HG02798 (cell line): ENCODE measurements around the gene OR2M4.
"Not testable (repeated sequence)": the region's sequence is repeated elsewhere in the genome, so short reads cannot be mapped to it uniquely, and the experiment has no call there.

Source experiments
- ATAC-seq: cut with Tn5 transposase; IDR thresholded peaks from one replicate; pipeline ENCODE4 v1.9.1; 2021; ENCODE audit warnings: mild to moderate bottlenecking; ENCODE audit not compliant: unreplicated experiment, poor library complexity

Gene OR2M4, protein sequence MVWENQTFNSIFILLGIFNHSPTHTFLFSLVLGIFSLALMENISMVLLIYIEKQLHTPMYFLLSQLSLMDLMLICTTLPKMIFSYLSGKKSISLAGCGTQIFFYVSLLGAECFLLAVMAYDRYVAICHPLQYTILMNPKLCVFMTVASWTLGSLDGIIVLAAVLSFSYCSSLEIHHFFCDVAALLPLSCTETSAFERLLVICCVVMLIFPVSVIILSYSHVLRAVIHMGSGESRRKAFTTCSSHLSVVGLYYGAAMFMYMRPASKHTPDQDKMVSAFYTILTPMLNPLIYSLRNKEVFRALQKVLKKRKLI

DNA sequence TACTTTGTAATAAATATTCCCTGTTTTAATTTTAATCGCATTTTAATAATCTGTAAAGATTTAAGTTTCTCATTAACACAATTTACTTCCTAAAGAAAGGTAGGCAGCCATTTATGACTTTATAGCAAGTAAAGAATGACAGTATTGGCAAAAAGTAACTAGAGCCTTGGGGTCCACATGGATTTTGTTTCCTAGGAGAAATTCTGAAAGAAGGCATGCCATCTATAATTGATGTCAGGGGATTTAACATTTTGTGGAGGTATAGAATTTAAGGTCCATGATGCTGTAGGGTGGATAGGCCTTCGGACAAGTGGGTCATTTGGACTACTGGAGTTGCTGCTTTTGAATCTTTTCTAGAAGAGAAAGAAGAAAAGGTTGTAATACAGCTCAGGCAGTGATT lies at the start of gene OR2M4:
Gene OR2M4 (plus strand): TSS at position 301 of the 400 bp plus-strand sequence. CDS start 7,512 bp downstream, outside the sequence.
- ATAC-seq, result no peak

DNA sequence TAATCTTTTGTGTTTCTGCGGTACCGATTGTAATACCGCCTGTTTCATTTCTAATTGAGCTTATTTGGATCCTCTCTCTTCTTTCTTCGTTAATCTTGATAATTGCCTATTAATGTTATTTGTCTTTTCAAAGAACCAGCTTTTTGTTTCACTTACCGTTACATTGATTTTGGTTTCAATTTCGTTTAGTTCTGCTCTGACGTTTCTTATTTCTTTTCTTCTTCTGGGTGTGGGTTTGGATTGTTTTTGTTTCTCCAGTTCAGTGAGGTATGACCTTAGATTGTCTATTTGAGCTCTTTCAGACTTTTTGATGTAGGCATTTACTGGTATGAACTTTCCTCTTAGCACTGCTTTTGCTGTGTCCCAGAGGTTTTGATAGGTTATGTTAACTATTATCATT lies 47.2 kb upstream of the OR2M4 start:
- no peak for ATAC-seq

GRCh38 chr1:248187363-248187762 lies 43.9 kb upstream of the OR2M4 start:
- ATAC-seq, result no peak

DNA sequence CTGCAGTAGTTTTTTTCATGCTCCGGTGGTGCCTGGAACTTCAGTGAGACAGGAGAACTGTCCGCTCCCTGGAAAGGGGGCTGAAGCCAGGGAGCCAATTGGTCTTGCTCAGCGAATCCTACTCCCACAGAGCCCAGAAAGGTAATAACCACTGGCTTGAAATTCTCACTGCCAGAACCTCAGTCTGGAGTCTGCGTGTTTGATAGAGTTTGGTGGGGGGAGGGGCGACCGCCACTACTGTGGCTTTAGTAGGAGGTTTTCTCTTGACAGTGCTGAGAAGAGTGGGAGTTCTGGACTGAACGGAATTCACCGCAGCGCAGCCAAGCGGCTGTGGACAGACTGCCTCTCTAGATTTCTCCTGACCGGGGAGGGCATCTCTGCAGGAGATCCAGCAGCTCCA lies 42.2 kb upstream of the OR2M4 start:
- no peak for ATAC-seq

DNA sequence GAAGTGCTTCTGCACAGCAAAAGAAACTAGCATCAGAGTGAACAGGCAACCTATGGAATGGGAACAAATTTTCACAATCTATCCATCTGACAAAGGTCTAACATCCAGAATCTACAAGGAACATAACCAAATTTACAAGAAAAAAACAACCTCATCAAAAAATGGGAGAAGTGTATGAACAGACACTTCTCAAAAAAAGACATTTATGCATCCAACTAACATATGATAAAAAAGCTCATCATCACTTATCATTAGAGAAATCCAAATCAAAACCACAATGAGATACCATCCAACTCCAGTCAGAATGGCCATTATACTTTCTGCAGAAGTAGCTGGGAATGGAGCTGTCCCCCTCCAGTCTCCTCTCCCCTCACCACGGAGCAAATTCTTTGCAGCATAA lies 37.1 kb upstream of the OR2M4 start:
- no peak for ATAC-seq

DNA sequence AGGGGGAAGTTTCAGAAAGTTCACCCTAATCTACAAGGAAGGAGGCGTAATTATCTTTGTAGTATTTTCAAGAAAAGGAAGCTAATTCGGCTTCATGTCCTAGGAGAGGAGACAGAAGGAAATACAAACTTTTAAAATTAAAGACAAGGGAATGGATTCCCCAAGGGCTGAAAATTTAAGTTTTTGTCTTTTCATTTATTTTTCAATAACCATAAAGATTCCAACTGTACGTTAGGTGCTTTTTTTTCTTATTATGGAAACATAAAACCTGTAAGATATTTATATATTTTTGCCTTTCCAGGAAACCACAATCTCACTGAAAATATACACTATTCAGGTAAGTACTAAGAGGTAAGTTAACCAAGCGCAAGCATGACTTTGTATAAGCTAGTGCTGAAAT lies 34.3 kb upstream of the OR2M4 start, which contains the start of gene OR2M3:
Gene OR2M3 (plus strand): TSS at position 301 of the 400 bp plus-strand sequence. CDS start 5,803 bp downstream, outside the sequence.
- ATAC-seq, result no peak

DNA sequence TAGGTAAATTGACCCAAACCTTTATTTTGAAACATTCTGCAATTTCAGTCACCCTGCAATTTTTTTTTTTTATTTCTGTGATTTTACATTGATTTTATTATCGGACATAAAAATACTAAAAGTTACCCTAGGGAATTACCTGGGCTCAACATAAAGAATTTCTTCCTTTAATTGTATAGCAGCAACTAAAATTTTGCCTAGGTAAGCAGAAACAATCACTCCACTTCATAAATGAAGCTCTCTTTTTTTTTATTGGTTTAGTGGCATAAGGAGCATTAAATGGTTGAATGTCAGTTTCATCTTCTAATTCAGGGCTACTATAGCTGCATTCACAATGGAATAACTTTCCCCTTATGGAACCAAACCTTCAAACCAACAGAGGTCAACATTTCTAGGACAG lies 15.3 kb upstream of the OR2M4 start:
- no peak for ATAC-seq

- no peak for ATAC-seq
These were observed 5.7 kb upstream of the OR2M4 start for GRCh38 chr1:248225537-248225936.

DNA sequence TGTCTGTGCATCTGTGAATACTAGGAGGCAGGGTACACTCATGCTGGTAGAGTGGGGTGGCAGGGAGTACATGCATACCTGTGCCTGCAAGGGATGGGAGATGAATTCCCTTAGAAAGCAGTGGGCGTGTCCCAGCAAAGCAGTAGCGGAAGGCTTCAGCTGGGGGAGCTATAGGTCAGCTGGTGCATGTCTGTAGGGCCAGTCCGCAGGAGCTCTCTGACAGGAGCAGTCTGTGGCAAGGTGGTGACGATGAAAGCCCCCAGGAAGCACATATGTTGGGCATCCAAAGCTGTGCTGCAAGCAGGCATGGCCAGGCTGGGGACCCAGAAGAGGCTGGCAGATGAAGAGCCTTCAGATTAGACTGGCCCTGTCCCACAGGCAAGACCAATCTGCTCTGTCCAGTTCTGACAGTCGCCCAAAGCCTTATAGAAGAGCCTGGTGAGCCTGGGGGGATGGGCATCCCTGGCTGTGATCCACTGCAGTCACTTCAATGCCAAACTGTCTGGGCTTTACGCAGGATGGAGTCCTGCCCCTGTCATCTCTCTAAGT lies 1.8 kb upstream of the OR2M4 start:
- no peak for ATAC-seq

DNA sequence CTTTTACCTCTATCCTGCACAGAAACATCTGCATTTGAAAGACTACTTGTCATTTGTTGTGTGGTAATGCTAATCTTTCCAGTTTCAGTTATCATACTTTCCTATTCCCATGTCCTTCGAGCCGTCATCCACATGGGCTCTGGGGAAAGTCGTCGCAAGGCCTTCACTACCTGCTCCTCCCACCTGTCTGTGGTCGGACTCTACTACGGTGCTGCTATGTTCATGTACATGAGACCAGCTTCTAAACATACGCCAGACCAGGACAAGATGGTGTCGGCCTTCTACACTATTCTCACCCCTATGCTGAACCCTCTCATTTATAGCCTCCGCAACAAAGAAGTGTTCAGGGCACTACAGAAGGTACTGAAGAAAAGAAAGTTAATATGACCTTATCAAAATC lies 8.3 kb downstream of the OR2M4 start:
- ATAC-seq, result no peak

DNA sequence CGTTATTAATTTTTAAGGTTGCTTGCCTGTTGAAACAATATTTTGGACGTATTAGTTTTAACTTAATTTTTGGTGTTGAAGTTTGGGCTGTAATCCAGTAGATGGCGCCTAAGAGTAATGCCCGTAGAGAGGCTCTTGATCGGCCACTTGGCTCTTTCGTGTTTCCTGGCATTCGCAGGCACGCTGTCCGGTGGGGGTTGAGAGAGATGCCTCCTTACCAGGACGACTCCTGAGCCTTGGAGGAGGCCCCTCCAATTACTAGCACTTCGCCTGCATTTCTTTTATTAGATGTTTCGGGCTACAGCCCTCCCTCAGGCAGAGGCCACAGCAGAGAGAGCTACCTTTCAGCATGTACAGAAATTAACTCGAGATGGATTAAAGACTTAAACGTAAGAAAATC lies 12.0 kb downstream of the OR2M4 start:
- ATAC-seq, result peak; percentile 85

DNA sequence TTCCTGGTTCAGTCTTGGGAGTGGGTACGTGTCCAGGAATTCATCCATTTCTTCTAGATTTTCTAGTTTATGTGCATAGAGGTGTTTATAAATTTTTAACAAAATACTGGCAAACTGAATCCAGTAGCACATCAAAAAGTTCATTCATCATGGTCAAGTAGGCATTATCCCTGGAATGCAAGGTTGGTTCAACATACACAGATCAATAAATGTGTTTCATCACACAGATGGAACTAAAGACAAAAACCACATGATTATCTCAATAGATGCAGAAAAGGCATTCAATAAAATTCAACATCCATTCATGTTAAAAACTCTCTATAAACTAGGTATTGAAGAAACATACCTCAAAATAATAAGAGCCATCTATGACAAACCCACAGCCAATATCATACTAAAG lies 28.1 kb downstream of the OR2M4 start:
- not testable (repeated sequence) for ATAC-seq

DNA sequence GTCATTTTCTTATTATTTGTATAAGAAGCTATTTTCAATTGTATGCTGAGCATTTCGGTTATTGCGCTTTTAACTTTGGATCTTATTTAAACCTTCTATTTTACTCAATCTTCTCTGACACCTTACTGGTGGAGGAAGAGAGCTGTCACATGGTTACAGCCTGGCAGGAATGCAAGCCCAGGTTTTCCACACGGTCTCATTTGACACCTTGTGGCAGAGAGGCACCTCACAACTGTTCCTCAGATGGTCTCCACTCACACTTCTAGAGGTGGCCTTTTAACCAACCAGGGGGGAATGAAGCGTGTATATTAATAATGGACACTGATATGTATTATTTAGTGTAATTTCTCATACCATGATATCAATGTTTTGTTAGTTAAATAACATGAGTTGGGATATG lies 37.0 kb downstream of the OR2M4 start:
- ATAC-seq, result no peak

DNA sequence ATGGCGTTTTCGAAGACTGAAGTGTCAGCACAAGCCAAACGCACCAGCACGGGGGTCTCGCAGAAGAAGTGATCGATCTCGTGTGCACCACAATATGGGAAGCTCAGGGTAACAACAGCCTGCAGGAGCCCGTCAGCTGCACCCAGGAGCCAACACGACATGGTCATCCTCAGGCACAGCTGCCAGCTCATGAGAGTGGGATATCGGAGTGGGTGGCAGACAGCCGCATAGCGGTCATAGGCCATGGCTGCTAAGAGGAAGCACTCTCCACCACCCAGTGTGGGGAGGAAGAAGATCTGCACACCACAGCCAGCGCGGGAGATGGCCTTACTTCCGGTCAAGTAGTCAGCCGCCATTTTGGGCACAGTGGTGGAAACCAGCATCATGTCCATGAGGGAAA lies 42.0 kb downstream of the OR2M4 start:
- ATAC-seq, result not testable (repeated sequence)

DNA sequence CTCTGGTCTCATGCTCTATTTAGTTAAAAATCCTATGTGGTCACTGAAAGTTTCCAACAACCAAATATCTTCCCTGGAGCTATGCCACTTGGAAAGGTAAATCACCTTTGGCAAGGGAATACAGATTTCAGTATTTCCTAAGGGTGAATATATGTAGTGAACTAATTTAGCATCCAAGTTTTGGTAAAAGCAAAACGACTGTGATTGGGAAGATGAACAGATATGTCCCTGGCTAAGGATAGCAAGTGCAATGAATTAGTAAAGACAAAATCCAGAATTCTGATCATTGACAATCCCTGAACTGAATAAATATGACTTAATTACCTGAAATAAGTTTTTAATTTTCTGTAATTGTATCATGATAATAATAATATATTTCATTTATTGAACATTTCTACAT lies 46.7 kb downstream of the OR2M4 start, which contains the start of gene OR2T33:
Gene OR2T33 (minus strand): TSS at position 101 of the 400 bp plus-strand sequence. CDS start 4,162 bp downstream, outside the sequence.
- no peak for ATAC-seq

- ATAC-seq, result no peak
These were observed 57.2 kb downstream of the OR2M4 start for GRCh38 chr1:248288391-248288790.
